Body of pancreas (tissue), 4 donors: Measurements from ENCODE around the gene PDE11A. TPM values are rescaled to one million over a fixed set of nuclear protein-coding genes. Genes with fewer than 3 reads are reported as not detected.
"Not testable (repeated sequence)": the region's sequence is repeated elsewhere in the genome, so short reads cannot be mapped to it uniquely, and the experiment has no call there.

Experiments used
- ATAC-seq: fragments of 150-250 bp; one replicate; pipeline ENCODE4 v1.9.1; 2016
- DNase-seq, 4 donors: peaks; one replicate each; pipeline ENCODE4 v3.0.0-alpha.2; 2019
- H3K27ac ChIP-seq, 4 donors: fragments of 200-600 bp; sonication (generic); 1 replicate in 3 of 4; 2 replicates in 1 of 4; pipeline versions ENCODE4 v1.5.1 to v1.6.1; 2016 to 2019; ENCODE audit warnings: mild to moderate bottlenecking in 1 of 4, mixed read lengths in 1 of 4, moderate library complexity in 1 of 4
- H3K27me3 ChIP-seq, 2 donors: fragments of 200-600 bp; sonication (generic); one replicate each; pipeline ENCODE4 v1.6.0; 2016; ENCODE audit warnings: mild to moderate bottlenecking in 1 of 2
- H3K36me3 ChIP-seq, 2 donors: fragments of 200-600 bp; sonication (generic); replicated peaks in 1 of 2; 2 replicates each; pipeline ENCODE4 v1.5.1; 2016; ENCODE audit warnings: low read depth in 2 of 2; ENCODE audit not compliant: insufficient read depth in 1 of 2
- H3K4me1 ChIP-seq: fragments of 200-600 bp; sonication (generic); one replicate; pipeline ENCODE4 v1.6.0; 2016
- H3K4me3 ChIP-seq, 2 donors: fragments of 200-600 bp; sonication (generic); 1 replicate in 1 of 2; 2 replicates in 1 of 2; pipeline ENCODE4 v1.5.1; 2016 to 2019
- H3K9me3 ChIP-seq, 3 donors: fragments of 200-600 bp; sonication (generic); 1 replicate in 2 of 3; 2 replicates in 1 of 3; pipeline ENCODE4 v1.5.1; 2016
- CTCF ChIP-seq, 7 experiments: fragments of 450-650 bp in 4 of 7; fragments of 200-600 bp in 3 of 7; sonication (generic) in 3 of 7; IDR thresholded peaks; one replicate each; pipeline ENCODE4 v1.5.1; 2016 to 2019; ENCODE audit warnings: antibody characterized with exemption in 7 of 7
- POLR2A ChIP-seq, 3 donors: fragments of 450-650 bp; IDR thresholded peaks; one replicate each; pipeline ENCODE4 v1.6.1; 2016; ENCODE audit warnings: antibody characterized with exemption in 3 of 3, mild to moderate bottlenecking in 2 of 3
- WGBS, 2 donors: methylation state at CpG; one replicate each; pipeline ENCODE4 v1.1.5; 2017; 5-methylcytosine and 5-hydroxymethylcytosine counted together
- intact Hi-C: fragments of 100-400 bp; cut with DNase I; formaldehyde crosslinking; loops from one replicate; pipeline ENCODE4 v1.15.1; 2023
- total RNA-seq, 2 donors: library from RNA; depleted of rRNA; stranded (reverse); fragments of >200 nt; gene quantifications; one replicate each; pipeline ENCODE4 v1.1.0, GENCODE V29; 2016

The PDE11A gene
- total RNA-seq, 2 donors from 2014 or later, result 2.6 to 4.0 TPM

- Histone ChIP-seq H3K27ac (no peak overlapping the region), H3K9me3 (no peaks in the 10 kb centered on the region), H3K4me3 (no peak overlapping the region), H3K4me1 (peaks cover 3% of the 10 kb centered on the region), H3K36me3 (no peaks in the 10 kb centered on the region), H3K27me3 (no peaks in the 10 kb centered on the region)
- 73 to 90% methylated on average over 1 of the region's 1 CpG for WGBS, 2 donors
- DNase-seq, result no peak
- ATAC-seq, result no peak
- no peak for TF ChIP-seq POLR2A (IDR thresholded peaks at IDR 0.05)
- no peak for TF ChIP-seq CTCF (IDR thresholded peaks at IDR 0.05)
- intact Hi-C loops, result no loop called here
Measured at GRCh38 chr2:177964892-177965291, 107.7 kb downstream of the PDE11A start.

GRCh38 chr2:177952151-177952550 is 120.4 kb downstream of the PDE11A start:
- intact Hi-C loops, result no loop called here
- DNase-seq, result no peak
- Histone ChIP-seq H3K36me3 (no peaks in the 10 kb centered on the region), H3K9me3 (no peaks in the 10 kb centered on the region), H3K27ac (no peak overlapping the region), H3K4me1 (no peaks in the 10 kb centered on the region), H3K4me3 (no peak overlapping the region), H3K27me3 (no peaks in the 10 kb centered on the region)
- no peak for ATAC-seq
- WGBS, 2 donors, result 28 to 46% methylated on average over 1 of the region's 1 CpG
- TF ChIP-seq POLR2A (IDR thresholded peaks at IDR 0.05) (no peak), CTCF (IDR thresholded peaks at IDR 0.05) (no peak)

- H3K4me3 ChIP-seq, ATAC-seq, H3K9me3 ChIP-seq, H3K27ac ChIP-seq, H3K36me3 ChIP-seq, DNase-seq, H3K4me1 ChIP-seq, H3K27me3 ChIP-seq, intact Hi-C loops: not testable (repeated sequence)
- 94 to 99% methylated on average over 3 of the region's 3 CpGs for WGBS, 2 donors
Measured at GRCh38 chr2:177947598-177947997, 125.0 kb downstream of the PDE11A start.

GRCh38 chr2:177944530-177944929 is 128.0 kb downstream of the PDE11A start:
- H3K36me3 ChIP-seq, intact Hi-C loops, H3K27ac ChIP-seq, ATAC-seq, DNase-seq, H3K9me3 ChIP-seq, H3K4me3 ChIP-seq, H3K27me3 ChIP-seq, H3K4me1 ChIP-seq: not testable (repeated sequence)
- WGBS, 2 donors, result 93 to 96% methylated on average over 14 of the region's 14 CpGs

- ATAC-seq (no peak), DNase-seq (no peak)
- no peaks in the 10 kb centered on the region for H3K9me3 ChIP-seq
- 78 to 95% methylated on average over 1 of the region's 1 CpG for WGBS, 2 donors
- no peaks in the 10 kb centered on the region for H3K4me1 ChIP-seq
- intact Hi-C loops, result no loop called here
- H3K36me3 ChIP-seq, result no peaks in the 10 kb centered on the region
- H3K4me3 ChIP-seq, result no peak overlapping the region
- no peaks in the 10 kb centered on the region for H3K27me3 ChIP-seq
- no peak overlapping the region for H3K27ac ChIP-seq
- TF ChIP-seq CTCF (IDR thresholded peaks at IDR 0.05) (no peak), POLR2A (IDR thresholded peaks at IDR 0.05) (no peak)
Measured at GRCh38 chr2:177942731-177943130, 129.8 kb downstream of the PDE11A start.

GRCh38 chr2:177939211-177939610 is 133.4 kb downstream of the PDE11A start:
- Histone ChIP-seq H3K36me3 (no peaks in the 10 kb centered on the region), H3K4me1 (no peaks in the 10 kb centered on the region), H3K9me3 (no peaks in the 10 kb centered on the region), H3K4me3 (no peak overlapping the region), H3K27me3 (no peaks in the 10 kb centered on the region), H3K27ac (no peak overlapping the region)
- TF ChIP-seq CTCF (IDR thresholded peaks at IDR 0.05) (no peak), POLR2A (IDR thresholded peaks at IDR 0.05) (no peak)
- DNase-seq (no peak), ATAC-seq (no peak)
- intact Hi-C loops, result no loop called here
- WGBS, 2 donors, result 85 to 90% methylated on average over 2 of the region's 2 CpGs
